GM19035 (cell line): ENCODE data around the gene PRLR.

Experiments
- ATAC-seq: cut with Tn5 transposase; IDR thresholded peaks from one replicate; pipeline ENCODE4 v1.9.1; 2021; ENCODE audit not compliant: unreplicated experiment

PRLR gene

GRCh38 chr5:35091704-35092103 lies 138.6 kb downstream of the PRLR start:
- no peak for ATAC-seq

- ATAC-seq, result peak; percentile 63
Measured at GRCh38 chr5:35089334-35090314, 140.7 kb downstream of the PRLR start.

GRCh38 chr5:35087991-35088390 lies 142.3 kb downstream of the PRLR start:
- ATAC-seq, result no peak

- no peak for ATAC-seq
Measured at GRCh38 chr5:35083150-35083549, 147.1 kb downstream of the PRLR start.

- no peak for ATAC-seq
Measured at GRCh38 chr5:35082530-35082929, 147.8 kb downstream of the PRLR start.

GRCh38 chr5:35081134-35081533 lies 149.2 kb downstream of the PRLR start:
- no peak for ATAC-seq

- no peak for ATAC-seq
Measured at GRCh38 chr5:35073160-35073559, 157.1 kb downstream of the PRLR start.

GRCh38 chr5:35069188-35069587 lies 161.1 kb downstream of the PRLR start:
- no peak for ATAC-seq

- no peak for ATAC-seq
Measured at GRCh38 chr5:35067985-35068384, 162.3 kb downstream of the PRLR start.

- ATAC-seq, result no peak
Measured at GRCh38 chr5:35066260-35066795, 164.0 kb downstream of the PRLR start.

GRCh38 chr5:35063414-35063813 lies 166.9 kb downstream of the PRLR start:
- no peak for ATAC-seq

GRCh38 chr5:35061211-35061770 lies 169.0 kb downstream of the PRLR start:
- no peak for ATAC-seq

- ATAC-seq, result no peak
Measured at GRCh38 chr5:35060236-35060635, 170.1 kb downstream of the PRLR start.

GRCh38 chr5:35059251-35059650 lies 171.0 kb downstream of the PRLR start:
- no peak for ATAC-seq

GRCh38 chr5:35058374-35058788 lies 171.9 kb downstream of the PRLR start:
- peak; percentile 79 for ATAC-seq

GRCh38 chr5:35056686-35057085 lies 173.6 kb downstream of the PRLR start:
- ATAC-seq, result no peak

- ATAC-seq, result no peak
Measured at GRCh38 chr5:35052838-35053237, 177.4 kb downstream of the PRLR start.

- no peak for ATAC-seq
Measured at GRCh38 chr5:35050541-35051126, 179.7 kb downstream of the PRLR start.

GRCh38 chr5:35048910-35049309 lies 181.4 kb downstream of the PRLR start:
- ATAC-seq, result no peak

- ATAC-seq, result no peak
Measured at GRCh38 chr5:35047785-35048404, 182.4 kb downstream of the PRLR start, which contains the start of gene AGXT2. AGXT2 (minus strand) TSS chr5:35047949; CDS start chr5:35047892, 57 bp downstream.

GRCh38 chr5:35046774-35047173 lies 183.5 kb downstream of the PRLR start:
- no peak for ATAC-seq
